ENCODE results near the gene LRG1. TPM values are rescaled to one million over a fixed set of nuclear protein-coding genes. Genes with fewer than 3 reads are reported as not detected.

Gene LRG1
- total and polyA plus RNA-seq, 9 of the 15 experiments (the other 6 are each of a cell fraction or from before 2014, with no cell fraction given) = 1.5 to 11.9 (median 8.7) TPM

DNA sequence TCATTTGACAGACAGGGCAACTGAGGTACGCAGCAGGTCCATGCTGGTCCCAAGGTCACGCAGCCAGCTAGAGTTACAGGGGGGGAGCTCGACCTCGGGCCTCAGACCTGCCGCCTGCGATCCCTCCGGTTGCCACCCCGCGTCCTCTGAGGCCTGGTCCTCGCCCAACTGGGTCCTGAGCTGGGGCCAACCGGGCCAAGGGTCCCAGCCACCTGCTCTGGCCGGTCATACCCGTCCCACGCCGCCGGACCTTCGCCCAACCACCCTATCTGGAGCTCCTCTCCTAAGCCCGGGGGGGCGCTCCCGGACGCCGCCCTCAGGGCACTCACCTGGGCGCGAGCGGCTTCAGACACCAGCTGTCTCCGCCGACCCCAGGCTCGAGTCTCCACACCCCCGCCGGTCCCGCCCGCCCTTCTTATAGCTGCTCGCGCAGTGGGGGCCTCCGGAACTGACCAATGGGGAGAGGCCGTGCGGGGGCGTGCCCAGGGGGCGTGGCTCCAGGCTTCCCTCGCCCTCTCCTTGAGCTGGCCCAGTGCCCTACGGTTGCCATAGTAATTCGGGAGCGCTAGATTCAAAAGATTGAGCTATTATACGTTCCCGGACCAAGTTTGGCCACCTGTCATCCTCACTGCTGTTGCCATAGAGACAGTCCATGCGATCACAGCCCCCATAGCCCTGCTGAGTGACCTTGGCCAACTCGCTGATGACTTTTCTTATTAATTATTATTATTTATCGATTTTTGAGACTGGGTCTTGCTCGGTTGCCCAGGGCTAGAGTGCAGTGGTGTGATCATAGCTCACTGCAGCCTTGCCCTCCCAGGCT, 4.8 kb downstream of the LRG1 start, which contains the start of gene PLIN5 (continued):
- TF ChIP-seq, protein P1, sequence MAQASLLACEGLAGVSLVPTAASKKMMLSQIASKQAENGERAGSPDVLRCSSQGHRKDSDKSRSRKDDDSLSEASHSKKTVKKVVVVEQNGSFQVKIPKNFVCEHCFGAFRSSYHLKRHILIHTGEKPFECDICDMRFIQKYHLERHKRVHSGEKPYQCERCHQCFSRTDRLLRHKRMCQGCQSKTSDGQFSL (CRISPR knock-in tag; IDR thresholded peaks at IDR 0.05) = peak; percentile 76
- TF ChIP-seq, protein P1 (tag; IDR thresholded peaks at IDR 0.05) = no peak
- TF ChIP-seq GATA2 (CRISPR knock-in tag; IDR thresholded peaks at IDR 0.05) = peak; percentile 90
- no peak for TF ChIP-seq KDM4B (IDR thresholded peaks at IDR 0.05; ENCODE audit: borderline replicate concordance in 2 of 2, low read depth in 1 of 2)
- no peak for TF ChIP-seq RERE (CRISPR knock-in tag; IDR thresholded peaks at IDR 0.05; ENCODE audit: borderline replicate concordance)
- no peak for TF ChIP-seq SRF (CRISPR knock-in tag; IDR thresholded peaks at IDR 0.05)
- no peak for TF ChIP-seq SMAD4 (CRISPR knock-in tag; conservative IDR thresholded peaks at IDR 0.05)
- TF ChIP-seq, protein P2, sequence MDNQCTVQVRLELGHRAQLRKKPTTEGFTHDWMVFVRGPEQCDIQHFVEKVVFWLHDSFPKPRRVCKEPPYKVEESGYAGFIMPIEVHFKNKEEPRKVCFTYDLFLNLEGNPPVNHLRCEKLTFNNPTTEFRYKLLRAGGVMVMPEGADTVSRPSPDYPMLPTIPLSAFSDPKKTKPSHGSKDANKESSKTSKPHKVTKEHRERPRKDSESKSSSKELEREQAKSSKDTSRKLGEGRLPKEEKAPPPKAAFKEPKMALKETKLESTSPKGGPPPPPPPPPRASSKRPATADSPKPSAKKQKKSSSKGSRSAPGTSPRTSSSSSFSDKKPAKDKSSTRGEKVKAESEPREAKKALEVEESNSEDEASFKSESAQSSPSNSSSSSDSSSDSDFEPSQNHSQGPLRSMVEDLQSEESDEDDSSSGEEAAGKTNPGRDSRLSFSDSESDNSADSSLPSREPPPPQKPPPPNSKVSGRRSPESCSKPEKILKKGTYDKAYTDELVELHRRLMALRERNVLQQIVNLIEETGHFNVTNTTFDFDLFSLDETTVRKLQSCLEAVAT (IDR thresholded peaks at IDR 0.05) = no peak
- peak; percentile 67 to 71 for TF ChIP-seq NRF1 (conservative IDR thresholded peaks at IDR 0.05 in 1 of 2, IDR thresholded peaks at IDR 0.05 in 1 of 2)
- no peak for TF ChIP-seq ARID1B (IDR thresholded peaks at IDR 0.05)
- TF ChIP-seq BRD4 (IDR thresholded peaks at IDR 0.05) = no peak
- peak; percentile 84; the same call in 1 of the 2 replicates for TF ChIP-seq ZBTB7A (IDR thresholded peaks at IDR 0.05; ENCODE audit: borderline replicate concordance, control insufficient read depth, low read depth, low read length)
- peak; percentile 59; the same call in 1 of the 2 replicates for TF ChIP-seq KLF13 (tag; IDR thresholded peaks at IDR 0.05; ENCODE audit: borderline replicate concordance, low read depth)
- no peak for TF ChIP-seq RBM22 (IDR thresholded peaks at IDR 0.05; ENCODE audit: low read depth, low read length, poor library complexity, severe bottlenecking)
- TF ChIP-seq SMARCC2 (IDR thresholded peaks at IDR 0.05; ENCODE audit: low read depth) = no peak
- no peak for TF ChIP-seq RBM14 (IDR thresholded peaks at IDR 0.05; ENCODE audit: borderline replicate concordance, insufficient read depth, low read depth, low read length)
